ENCODE data around the gene ZBTB25.

The ZBTB25 gene

GRCh38 chr14:64513271-64513670 is 9.6 kb upstream of the ZBTB25 start:
- DNase-seq, result no peak

GRCh38 chr14:64510825-64511671 is 7.4 kb upstream of the ZBTB25 start:
- DNase-seq, result peak; percentile 82

- no peak for DNase-seq
These were observed 5.4 kb upstream of the ZBTB25 start for GRCh38 chr14:64509036-64509435.

GRCh38 chr14:64508215-64508776 is 4.7 kb upstream of the ZBTB25 start:
- no peak for DNase-seq

DNA sequence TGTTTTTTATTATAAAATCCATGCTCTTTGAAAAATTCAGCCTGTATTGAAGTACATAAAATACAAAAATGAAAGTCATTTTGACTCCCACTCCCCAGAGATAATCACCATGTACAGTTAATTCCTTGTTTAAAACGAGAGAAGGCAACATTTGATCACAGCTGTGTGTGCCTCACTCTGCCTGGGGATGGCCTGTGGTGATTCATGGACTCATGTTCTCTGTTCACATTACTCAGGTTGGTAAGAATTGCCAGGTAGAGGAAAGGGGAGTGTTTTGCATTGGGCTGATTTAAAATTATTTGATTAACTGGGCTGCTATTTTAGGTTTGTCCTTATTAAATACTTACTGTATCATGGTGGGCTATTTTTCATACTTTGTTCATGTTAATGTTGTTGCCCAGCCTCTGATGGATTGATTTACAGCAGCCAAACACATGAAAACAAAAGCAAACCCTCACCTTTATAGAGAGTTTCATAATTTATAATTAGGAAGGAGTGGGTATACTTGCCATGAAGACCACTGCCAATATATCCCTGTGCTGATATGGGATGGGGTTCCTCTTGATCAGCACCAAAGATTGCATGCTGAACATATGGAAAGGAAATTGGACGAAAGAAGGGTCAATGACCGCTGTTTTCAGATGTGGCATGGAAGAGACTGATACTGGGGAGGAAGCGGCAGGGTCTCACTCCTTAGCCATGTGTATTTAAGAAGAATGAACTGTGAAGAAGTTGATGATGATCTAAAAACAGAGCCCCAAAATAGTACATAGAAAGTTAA is 3.9 kb upstream of the ZBTB25 start:
- no peak for DNase-seq

GRCh38 chr14:64506721-64507120 is 3.1 kb upstream of the ZBTB25 start:
- DNase-seq, result no peak

DNA sequence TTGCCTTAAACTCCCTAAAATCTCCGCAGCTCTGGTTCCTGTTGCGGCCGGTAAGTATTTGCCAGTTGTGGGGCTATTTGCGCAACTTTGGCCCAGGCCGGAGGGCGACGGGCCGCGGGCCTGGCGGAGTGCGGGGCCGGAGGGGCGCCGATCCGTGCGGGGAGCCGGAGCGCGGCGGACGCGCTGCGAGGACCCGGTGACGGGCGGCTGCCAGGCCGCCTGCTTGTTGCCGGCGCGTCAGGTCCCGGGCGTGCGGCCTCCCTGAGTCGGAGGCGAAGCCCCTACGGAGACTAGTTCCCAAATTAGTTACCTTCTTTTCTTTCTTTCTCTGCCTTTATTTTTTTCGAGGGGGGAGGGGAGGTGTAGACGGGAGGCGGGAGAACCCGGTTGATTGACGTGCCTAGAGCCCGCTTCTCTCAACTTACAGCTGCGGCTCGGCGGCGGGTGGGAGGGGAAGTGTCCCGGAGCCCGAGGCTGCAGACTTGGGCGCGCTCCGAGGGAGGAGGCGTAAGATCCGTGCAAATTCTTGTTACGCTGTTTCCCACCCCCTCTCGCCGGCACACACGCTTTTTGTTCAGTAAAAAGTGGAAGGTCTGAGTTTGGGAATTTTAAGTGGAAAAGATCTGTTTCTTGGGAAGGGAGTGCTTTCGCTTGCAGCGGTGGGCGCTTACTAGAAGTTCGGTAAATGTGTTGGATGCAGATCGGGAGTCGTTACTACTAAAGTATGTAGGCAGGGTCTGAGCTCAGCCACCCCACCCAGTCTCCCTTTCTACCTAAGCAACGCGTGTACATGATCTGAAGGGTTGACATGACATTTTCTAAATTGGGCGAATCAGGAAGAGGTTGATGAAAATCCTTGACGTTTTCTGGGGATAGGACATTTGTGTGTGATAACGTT is 1.5 kb upstream of the ZBTB25 start:
- DNase-seq, result peak; percentile 89

DNA sequence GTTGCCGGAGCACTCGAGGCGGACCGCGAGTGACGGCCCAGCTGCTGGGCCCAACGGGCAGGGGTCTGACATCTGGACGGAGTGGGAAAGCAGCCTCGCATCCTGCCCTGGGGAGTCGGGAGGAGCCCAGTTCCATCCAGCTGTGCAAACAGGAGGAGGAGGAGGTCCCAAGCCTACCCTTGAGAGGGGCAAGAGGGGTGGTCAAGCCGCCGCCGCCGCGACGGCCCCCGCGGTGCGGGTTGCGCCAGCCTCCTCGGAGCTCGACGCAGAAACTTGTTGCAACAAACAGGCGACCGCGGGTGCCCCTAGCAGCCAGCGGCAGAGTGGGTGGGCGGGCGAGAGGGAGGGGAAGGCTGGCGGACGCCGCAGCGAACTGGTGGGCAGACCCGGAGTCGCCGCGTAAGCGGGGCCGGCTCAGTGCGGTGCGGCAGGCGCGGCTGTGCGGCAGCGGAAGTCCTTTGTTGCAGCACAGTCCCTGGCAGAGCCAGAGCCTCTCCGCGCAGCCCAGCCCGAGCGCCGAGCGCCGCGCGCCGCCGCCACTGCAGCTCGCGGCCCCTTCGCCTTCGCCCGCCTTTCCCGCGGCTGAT is 765 bp upstream of the ZBTB25 start, which contains the start of gene ZBTB1:
TSS of gene ZBTB1 (plus strand) at position 461 of the 587 bp plus-strand sequence. CDS start 16,735 bp downstream, outside the sequence.
- DNase-seq, result peak; percentile 86

- no peak for DNase-seq
These were observed 678 bp downstream of the ZBTB25 start for GRCh38 chr14:64502887-64503433.

DNA sequence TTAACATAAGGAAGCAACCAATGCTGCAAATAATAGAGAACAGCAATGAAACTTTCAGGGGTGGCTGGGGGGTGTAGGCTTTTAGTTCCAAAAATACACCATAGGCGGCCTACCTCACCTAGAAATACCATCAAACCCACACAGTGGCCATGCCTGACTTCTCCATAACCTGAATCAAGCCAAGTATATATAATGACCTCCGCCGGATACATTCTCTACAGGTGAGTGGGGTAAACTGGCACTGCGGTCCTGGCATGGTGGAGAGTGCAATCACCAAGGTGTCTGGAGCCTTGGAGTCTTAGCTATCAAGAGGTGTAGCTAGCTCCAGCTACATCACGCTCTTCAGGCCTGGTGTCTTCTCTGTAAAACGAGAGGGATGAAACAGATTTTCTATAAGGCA is 1.2 kb downstream of the ZBTB25 start:
- DNase-seq, result no peak

GRCh38 chr14:64501411-64502171 is 2.0 kb downstream of the ZBTB25 start:
- no peak for DNase-seq

DNA sequence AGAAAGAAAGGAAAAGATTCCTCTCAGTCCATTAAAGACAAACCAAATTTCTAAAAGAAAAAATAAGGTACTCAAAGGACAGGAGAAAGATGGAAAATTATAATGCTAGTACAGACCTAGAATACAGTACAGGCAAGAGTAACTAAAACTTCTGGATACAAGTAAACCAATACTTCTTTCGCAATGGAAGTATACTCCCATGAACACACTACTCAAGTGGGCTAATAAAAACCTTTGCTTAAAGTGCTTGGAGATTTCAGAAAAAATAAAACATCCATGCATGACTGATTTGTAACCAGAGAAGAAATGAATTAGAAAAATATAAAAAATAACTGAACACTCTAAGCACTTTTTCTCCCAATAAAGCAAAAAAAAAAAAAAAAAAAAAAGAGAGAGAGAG is 3.5 kb downstream of the ZBTB25 start:
- no peak for DNase-seq

DNA sequence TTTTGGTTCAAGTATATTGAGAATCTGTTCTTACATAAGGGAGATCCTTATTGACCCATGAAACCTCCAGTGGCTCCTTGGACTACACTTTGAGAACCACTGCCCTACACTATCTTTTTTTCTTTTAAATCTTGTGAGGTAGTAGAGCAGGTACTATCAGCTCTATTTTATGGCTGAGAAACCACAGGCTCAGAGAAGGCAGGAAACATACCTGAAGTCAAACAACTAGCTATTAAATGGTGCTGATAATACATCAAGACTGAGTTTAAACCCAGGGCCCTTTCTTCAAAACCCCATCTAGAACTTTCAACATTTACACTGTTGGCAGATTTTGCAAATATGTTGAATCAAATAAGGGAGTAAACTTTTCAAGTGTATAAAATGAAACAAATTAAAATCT is 6.9 kb downstream of the ZBTB25 start:
- no peak for DNase-seq

- no peak for DNase-seq
These were observed 8.4 kb downstream of the ZBTB25 start for GRCh38 chr14:64495252-64495651.

GRCh38 chr14:64493455-64493854 is 10.2 kb downstream of the ZBTB25 start:
- no peak for DNase-seq

GRCh38 chr14:64491637-64492036 is 12.0 kb downstream of the ZBTB25 start:
- no peak for DNase-seq

GRCh38 chr14:64488590-64489099 is 15.0 kb downstream of the ZBTB25 start:
- DNase-seq, result no peak

GRCh38 chr14:64478634-64479250 is 24.9 kb downstream of the ZBTB25 start:
- peak; percentile 7 for DNase-seq

- DNase-seq, result no peak
These were observed 27.2 kb downstream of the ZBTB25 start for GRCh38 chr14:64476438-64476837.

- no peak for DNase-seq
These were observed 27.9 kb downstream of the ZBTB25 start for GRCh38 chr14:64475585-64476273.

Data from midbrain (tissue), 1 donor.